HepG2 (cell line): ENCODE data around the gene PSMA3. TPM values are rescaled to one million over a fixed set of nuclear protein-coding genes. Genes with fewer than 3 reads are reported as not detected.

Experiments
- ETV6 ChIP-seq: sonication (generic); formaldehyde crosslinking; conservative IDR thresholded peaks from 2 replicates; pipeline ENCODE4 v1.4.0; 2020; ENCODE audit warnings: missing genetic modification reagents
- HMG20B ChIP-seq: conservative IDR thresholded peaks from 2 replicates; pipeline ENCODE4 v1.6.1; 2016; ENCODE audit warnings: missing genetic modification reagents, missing compliant biosample characterization
- XRCC5 ChIP-seq: fragments of 200-400 bp; formaldehyde crosslinking; optimal IDR thresholded peaks from 2 replicates; pipeline ENCODE3; 2017; ENCODE audit warnings: mild to moderate bottlenecking, low read length
- ZMAT3 ChIP-seq: sonication (generic); formaldehyde crosslinking; conservative IDR thresholded peaks from 2 replicates; pipeline ENCODE4 v1.7.0; 2021; ENCODE audit warnings: missing genetic modification reagents
- ZNF589 ChIP-seq: sonication (generic); formaldehyde crosslinking; conservative IDR thresholded peaks from 2 replicates; pipeline ENCODE4 v1.8.0; 2022; ENCODE audit warnings: mild to moderate bottlenecking, moderate library complexity, missing genetic modification reagents
- ZNF672 ChIP-seq: sonication (generic); formaldehyde crosslinking; IDR thresholded peaks from 2 replicates; pipeline ENCODE4 v1.8.1; 2022; ENCODE audit warnings: missing genetic modification reagents
- ZNF724P ChIP-seq: sonication (generic); formaldehyde crosslinking; IDR thresholded peaks from 2 replicates; pipeline ENCODE4 v1.8.0; 2022; ENCODE audit warnings: missing genetic modification reagents, borderline replicate concordance
- polyA plus RNA-seq, 8 experiments: library from polyadenylated mRNA; depleted of rRNA in 3 of 8; stranded (reverse) in 7 of 8; unstranded in 1 of 8; fragments of >200 nt; fragmentation: Illumina TruSeq in 4 of 8; extraction: Trizol in 4 of 8; gene quantifications; 2 replicates each; pipeline versions ENCODE4 v1.2.1 to v1.2.3, GENCODE V29; 2011 to 2016; ENCODE audit warnings: low read depth in 4 of 8, missing spikeins in 1 of 8, mixed read lengths in 1 of 8; ENCODE audit not compliant: insufficient read depth in 1 of 8
- total RNA-seq, 5 experiments: library from RNA; depleted of rRNA; stranded (reverse); fragments of >200 nt; fragmentation: Illumina TruSeq; extraction: Trizol; gene quantifications; 2 replicates each; pipeline ENCODE4 v1.2.3, GENCODE V29; 2016; ENCODE audit warnings: low read depth in 1 of 5
- TF ChIP-seq, protein P1 (sequence below): conservative IDR thresholded peaks from 2 replicates; pipeline ENCODE4 v1.6.1; 2018; ENCODE audit warnings: missing genetic modification reagents
- TF ChIP-seq, protein P2 (sequence below): sonication (generic); formaldehyde crosslinking; IDR thresholded peaks from 2 replicates; pipeline ENCODE4 v1.4.0; 2020; ENCODE audit warnings: missing genetic modification reagents
- TF ChIP-seq, protein P3 (sequence below): sonication (generic); formaldehyde crosslinking; IDR thresholded peaks from 2 replicates; pipeline ENCODE4 v1.4.0; 2020; ENCODE audit warnings: missing genetic modification reagents, mild to moderate bottlenecking, borderline replicate concordance
- TF ChIP-seq, protein P4 (sequence below): sonication (generic); formaldehyde crosslinking; IDR thresholded peaks from 2 replicates; pipeline ENCODE4 v1.9.0; 2022; ENCODE audit warnings: missing genetic modification reagents, mild to moderate bottlenecking, borderline replicate concordance
- TF ChIP-seq, protein P5 (sequence below): IDR thresholded peaks from 2 replicates; pipeline ENCODE4 v1.6.1; 2016

The PSMA3 gene
- total and polyA plus RNA-seq, 2 of the 13 experiments (the other 11 are each of a cell fraction or from before 2014, with no cell fraction given), result 232 to 275 TPM

DNA sequence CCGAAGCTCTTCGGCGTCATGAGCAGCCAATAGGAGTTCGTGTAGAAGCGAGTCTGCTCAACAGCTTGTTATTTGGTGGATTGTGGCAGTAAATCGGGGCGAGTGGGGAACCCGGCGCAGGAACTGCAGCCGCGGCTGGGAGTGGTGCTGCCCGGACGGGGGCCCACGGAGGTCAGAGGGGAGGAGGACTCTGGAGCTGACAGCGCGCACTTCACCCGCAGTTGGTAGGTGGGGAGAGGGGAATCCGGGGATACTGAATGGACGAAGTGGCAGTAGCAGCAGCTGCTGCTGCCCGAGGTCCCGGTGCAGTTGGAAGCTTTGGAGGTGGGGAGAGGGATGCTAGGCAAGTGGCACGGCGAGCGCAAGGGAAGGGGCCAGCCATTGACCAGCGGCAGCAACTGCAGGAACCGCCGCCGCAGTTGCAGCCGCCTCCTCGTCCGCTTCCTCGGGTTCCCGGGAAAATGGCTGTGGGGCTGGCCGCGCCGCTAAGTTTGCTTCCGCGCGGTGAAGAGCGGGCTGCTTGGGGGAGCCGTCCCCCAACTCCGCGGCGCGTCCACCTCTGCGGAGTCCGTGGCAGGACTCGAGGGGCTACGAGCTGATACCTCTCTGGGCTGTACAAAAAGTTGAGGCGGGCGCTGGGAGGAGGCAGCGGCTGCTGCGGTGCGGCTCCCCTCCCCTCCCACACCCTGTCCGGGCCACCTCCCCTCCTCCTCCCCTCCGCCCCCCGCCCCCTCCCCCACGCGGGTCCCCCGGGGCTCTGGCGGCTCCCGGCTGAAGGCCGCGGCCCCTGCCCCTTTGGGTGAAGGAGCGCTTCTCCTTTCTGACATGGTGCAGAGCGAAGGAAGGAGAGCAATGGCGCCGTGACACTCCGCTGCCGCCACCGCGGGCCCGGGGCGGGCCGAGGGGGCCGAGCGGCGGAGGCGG lies 54.1 kb downstream of the PSMA3 start, which contains the start of gene ARID4A (continued):
- TF ChIP-seq XRCC5 (peak; percentile 29), ZNF724P (0 out of 2 replicates have a peak, but pooled peaks have one; percentile 42), ZMAT3 (CRISPR knock-in tag) (no peak), ETV6 (CRISPR knock-in tag) (0 out of 2 replicates have a peak, but pooled peaks have one; percentile 18), ZNF589 (CRISPR knock-in tag) (0 out of 2 replicates have a peak, but pooled peaks have one; percentile 47), ZNF672 (peak; percentile 73; the same call in 1 of the 2 replicates), HMG20B (CRISPR knock-in tag) (peak; percentile 41; the same call in 1 of the 2 replicates)
- TF ChIP-seq, protein P1, sequence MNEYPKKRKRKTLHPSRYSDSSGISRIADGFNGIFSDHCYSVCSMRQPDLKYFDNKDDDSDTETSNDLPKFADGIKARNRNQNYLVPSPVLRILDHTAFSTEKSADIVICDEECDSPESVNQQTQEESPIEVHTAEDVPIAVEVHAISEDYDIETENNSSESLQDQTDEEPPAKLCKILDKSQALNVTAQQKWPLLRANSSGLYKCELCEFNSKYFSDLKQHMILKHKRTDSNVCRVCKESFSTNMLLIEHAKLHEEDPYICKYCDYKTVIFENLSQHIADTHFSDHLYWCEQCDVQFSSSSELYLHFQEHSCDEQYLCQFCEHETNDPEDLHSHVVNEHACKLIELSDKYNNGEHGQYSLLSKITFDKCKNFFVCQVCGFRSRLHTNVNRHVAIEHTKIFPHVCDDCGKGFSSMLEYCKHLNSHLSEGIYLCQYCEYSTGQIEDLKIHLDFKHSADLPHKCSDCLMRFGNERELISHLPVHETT (CRISPR knock-in tag), result 0 out of 2 replicates have a peak, but pooled peaks have one; percentile 8
- TF ChIP-seq, protein P2, sequence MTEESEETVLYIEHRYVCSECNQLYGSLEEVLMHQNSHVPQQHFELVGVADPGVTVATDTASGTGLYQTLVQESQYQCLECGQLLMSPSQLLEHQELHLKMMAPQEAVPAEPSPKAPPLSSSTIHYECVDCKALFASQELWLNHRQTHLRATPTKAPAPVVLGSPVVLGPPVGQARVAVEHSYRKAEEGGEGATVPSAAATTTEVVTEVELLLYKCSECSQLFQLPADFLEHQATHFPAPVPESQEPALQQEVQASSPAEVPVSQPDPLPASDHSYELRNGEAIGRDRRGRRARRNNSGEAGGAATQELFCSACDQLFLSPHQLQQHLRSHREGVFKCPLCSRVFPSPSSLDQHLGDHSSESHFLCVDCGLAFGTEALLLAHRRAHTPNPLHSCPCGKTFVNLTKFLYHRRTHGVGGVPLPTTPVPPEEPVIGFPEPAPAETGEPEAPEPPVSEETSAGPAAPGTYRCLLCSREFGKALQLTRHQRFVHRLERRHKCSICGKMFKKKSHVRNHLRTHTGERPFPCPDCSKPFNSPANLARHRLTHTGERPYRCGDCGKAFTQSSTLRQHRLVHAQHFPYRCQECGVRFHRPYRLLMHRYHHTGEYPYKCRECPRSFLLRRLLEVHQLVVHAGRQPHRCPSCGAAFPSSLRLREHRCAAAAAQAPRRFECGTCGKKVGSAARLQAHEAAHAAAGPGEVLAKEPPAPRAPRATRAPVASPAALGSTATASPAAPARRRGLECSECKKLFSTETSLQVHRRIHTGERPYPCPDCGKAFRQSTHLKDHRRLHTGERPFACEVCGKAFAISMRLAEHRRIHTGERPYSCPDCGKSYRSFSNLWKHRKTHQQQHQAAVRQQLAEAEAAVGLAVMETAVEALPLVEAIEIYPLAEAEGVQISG, result peak; percentile 43; the same call in 1 of the 2 replicates
- TF ChIP-seq, protein P3, sequence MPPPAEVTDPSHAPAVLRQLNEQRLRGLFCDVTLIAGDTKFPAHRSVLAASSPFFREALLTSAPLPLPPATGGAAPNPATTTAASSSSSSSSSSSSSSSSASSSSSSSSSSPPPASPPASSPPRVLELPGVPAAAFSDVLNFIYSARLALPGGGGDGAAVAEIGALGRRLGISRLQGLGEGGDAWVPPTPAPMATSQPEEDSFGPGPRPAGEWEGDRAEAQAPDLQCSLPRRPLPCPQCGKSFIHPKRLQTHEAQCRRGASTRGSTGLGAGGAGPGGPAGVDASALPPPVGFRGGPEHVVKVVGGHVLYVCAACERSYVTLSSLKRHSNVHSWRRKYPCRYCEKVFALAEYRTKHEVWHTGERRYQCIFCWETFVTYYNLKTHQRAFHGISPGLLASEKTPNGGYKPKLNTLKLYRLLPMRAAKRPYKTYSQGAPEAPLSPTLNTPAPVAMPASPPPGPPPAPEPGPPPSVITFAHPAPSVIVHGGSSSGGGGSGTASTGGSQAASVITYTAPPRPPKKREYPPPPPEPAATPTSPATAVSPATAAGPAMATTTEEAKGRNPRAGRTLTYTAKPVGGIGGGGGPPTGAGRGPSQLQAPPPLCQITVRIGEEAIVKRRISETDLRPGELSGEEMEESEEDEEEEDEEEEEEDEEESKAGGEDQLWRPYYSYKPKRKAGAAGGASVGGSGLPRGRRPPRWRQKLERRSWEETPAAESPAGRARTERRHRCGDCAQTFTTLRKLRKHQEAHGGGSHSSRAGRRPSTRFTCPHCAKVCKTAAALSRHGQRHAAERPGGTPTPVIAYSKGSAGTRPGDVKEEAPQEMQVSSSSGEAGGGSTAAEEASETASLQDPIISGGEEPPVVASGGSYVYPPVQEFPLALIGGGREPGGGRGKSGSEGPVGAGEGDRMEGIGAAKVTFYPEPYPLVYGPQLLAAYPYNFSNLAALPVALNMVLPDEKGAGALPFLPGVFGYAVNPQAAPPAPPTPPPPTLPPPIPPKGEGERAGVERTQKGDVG (CRISPR knock-in tag), result no peak
- TF ChIP-seq, protein P4, sequence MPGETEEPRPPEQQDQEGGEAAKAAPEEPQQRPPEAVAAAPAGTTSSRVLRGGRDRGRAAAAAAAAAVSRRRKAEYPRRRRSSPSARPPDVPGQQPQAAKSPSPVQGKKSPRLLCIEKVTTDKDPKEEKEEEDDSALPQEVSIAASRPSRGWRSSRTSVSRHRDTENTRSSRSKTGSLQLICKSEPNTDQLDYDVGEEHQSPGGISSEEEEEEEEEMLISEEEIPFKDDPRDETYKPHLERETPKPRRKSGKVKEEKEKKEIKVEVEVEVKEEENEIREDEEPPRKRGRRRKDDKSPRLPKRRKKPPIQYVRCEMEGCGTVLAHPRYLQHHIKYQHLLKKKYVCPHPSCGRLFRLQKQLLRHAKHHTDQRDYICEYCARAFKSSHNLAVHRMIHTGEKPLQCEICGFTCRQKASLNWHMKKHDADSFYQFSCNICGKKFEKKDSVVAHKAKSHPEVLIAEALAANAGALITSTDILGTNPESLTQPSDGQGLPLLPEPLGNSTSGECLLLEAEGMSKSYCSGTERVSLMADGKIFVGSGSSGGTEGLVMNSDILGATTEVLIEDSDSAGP, result peak; percentile 47; the same call in 1 of the 2 replicates
- TF ChIP-seq, protein P5, sequence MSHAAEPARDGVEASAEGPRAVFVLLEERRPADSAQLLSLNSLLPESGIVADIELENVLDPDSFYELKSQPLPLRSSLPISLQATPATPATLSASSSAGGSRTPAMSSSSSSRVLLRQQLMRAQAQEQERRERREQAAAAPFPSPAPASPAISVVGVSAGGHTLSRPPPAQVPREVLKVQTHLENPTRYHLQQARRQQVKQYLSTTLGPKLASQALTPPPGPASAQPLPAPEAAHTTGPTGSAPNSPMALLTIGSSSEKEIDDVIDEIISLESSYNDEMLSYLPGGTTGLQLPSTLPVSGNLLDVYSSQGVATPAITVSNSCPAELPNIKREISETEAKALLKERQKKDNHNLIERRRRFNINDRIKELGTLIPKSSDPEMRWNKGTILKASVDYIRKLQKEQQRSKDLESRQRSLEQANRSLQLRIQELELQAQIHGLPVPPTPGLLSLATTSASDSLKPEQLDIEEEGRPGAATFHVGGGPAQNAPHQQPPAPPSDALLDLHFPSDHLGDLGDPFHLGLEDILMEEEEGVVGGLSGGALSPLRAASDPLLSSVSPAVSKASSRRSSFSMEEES (CRISPR knock-in tag), result no peak
